HuH-7.5 (cell line): ENCODE data around the gene YWHAH.

Experiments used
- DNase-seq: peaks from one replicate; pipeline ENCODE4 v3.0.0; 2011; ENCODE audit warnings: low spot score

Gene YWHAH

DNA sequence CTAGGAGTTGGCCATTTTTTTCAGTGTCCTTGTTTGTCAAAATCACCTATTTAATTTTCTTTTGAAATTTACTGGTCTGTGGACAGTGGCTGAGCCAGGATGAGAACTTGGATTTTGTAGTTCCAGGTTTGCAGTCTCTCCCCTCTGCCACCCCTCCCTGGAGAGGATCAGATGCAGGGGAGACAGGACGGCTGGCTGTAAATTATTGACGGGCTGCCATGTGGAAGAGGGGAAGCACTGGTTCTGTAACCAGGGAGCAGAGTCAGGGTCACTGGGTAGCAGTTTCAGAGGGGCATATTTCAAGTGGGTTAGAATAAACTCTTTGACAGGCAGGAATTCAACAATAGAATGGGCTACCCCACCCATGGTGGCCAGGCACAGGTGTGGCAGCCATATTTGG lies 20.6 kb upstream of the YWHAH start:
- no peak for DNase-seq

DNA sequence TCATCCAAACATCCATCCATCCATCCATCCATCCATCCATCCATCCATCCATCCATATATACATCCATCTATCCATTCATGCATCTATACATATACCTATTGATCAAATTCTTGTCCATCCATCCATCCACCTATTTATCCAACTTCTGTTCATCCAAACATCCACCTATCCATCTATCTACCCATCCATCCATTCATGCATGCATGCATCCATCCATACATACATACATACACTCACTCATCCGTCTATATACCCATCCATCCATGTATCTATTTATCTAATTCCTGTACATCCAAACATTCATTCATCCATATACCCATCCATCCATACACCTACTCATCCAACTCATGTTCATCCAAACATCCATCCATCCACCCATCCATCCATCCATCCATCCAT lies 19.3 kb upstream of the YWHAH start:
- DNase-seq = no peak

DNA sequence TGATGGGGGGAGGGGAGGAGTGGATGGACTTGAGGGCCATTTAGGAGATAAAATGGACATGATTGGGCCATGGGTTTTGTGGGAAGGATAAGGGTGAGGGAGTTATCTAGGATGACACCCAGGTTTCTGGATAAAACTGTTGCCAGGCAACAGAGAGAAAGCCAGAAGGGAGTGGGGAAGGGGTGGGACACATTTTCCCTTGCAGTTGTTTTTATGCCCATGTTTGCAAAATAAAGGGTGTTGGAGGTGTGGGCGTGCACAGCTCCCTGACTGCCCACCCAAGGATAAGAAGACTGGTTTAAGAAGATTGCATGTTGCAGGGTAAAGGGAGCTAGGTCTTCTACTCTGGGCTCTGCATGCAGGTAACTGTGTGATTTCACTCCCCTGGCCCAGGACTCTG lies 18.3 kb upstream of the YWHAH start:
- DNase-seq = no peak

DNA sequence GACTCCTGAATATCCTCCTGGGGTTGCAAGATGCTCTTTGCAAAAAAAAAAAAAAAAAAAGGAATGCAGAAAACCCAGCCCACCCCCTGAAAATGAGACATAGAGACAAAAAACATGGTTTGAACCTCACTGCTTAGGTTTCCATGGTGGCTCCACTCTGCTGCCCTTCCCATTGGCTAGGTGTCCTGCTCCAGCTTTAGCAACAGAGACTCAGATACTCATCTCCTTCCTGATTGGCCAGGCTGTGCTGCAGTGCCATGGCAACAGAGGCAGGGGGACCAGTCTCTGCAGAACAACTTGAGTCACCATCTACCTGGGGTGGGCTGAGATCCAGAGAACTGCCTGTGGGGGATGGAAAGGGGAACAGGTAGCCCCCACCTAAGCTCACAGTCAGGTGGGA lies 17.4 kb upstream of the YWHAH start:
- no peak for DNase-seq

DNA sequence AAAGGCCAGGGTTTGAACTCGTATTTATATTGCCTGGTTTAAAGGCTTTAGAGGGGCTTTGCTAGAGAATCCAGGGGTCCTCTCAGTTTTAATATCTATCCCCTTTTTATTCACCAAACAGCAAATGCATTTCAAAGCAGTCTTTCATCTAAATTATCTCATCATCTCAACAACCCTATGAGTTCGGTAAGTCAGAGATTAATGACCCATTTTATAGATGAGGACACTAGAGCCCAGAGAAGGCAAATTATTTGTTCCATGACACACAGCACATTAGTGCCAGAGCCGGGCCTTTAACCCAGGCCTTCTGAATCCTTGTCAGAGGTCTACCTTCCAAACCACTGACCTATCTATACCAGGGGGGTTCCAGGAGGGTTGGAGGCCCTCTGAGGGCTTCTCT lies 16.8 kb upstream of the YWHAH start:
- DNase-seq = no peak

DNA sequence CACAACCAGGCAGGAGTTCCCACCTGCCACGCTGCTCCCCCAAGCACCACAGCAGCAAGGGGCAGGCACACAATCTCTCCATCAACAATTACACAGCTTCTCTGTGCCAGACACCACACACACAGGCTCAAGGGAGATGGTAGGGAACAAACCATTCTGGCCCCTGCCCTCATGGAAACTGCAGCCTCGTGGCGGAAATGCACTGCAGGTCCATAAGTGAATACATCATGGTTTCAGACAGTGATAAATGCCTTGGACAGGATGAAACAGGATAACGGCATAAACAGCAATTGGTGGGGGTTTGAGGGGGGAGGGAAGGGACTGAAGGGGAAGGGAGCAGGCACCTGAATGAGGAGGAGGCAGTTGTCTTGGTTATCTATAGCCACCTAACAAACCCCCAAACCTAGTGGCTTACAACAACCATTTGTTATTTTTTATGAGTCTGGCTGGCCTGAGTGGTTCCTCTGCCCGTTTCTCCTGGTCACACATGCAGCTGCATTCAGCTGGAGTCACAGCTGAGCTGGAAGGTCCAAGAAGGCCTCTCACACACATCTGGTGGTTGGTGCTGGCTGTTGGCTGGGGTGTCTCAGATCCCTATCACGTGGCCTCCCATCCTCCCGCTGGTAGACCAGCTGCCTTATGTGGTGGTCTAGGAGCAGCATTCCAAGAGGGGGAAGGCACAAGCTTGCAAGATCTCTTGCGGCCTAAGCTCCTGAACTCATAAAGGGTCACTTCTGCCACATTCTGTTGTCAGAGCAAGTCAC lies 15.0 kb upstream of the YWHAH start:
- DNase-seq = no peak

DNA sequence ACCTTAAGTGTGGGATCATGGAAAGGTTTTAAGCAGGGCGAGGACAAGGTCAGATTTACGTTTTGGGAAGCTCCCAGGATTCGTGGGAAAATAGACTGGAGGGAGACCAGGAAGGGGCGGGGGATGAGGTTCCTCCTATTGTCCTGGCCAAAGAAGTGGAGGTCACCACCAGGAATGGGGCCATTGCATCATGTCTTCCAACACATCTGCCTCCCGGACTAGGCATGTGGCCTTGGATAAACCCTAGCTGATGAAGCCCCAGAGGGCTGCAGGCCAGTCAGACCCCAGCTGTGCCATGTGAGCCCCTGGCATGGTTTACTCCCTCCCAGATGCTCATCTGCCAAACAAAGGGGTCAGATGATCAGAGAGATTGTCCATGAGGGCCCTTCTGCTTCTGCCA lies 11.5 kb upstream of the YWHAH start:
- no peak for DNase-seq

DNA sequence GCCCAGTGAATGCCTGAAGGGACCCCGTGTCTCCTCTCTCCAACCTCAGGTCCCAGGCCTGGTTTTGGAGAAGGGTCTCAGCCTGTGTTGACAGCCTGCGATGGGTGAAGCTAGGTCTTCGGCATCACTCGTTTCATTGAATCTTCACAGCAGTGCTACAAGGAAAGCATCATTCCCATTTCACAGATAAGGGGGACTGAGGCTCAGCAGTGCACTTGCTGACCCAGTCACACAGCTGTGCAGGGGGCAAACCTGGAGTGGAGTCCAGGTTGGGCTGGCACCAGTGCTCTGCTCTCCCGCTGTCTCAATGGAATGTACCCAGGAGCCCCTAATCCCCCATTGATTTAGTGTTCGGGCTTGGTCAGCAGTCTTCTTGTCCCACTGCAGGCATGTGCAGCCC lies 10.9 kb upstream of the YWHAH start:
- DNase-seq = no peak

DNA sequence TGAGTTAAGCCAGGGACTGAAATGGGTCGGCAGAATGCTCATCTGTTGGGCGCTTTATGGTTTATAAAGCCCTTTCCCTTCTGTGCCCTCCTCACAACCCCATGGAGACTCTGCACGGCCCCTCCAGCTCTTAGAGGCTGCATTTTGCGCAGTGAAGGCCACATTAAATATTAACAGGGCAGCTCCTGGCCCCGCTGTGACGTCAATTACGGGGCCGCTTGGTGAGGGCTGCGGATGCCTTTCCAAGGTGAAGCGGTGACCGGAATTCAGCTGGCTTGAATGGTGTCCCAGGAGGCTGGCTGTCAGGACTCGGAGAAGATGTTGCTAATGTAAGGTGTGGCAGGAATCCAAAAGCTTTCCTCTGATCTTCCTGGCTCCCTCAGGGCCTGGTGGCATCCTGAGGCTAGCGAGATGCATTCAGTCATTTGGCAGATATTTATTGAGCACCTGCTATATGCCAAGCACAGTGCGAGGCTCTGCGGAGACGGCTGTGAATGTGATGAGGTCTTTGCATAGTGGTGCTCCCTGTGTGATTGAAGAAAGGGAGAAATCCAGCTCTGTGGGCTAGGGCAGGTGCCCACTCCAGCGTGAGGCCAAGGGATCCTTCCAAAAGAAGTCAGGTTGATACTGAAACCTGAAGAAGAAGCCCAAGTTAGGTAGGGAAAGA lies 10.4 kb upstream of the YWHAH start:
- no peak for DNase-seq

DNA sequence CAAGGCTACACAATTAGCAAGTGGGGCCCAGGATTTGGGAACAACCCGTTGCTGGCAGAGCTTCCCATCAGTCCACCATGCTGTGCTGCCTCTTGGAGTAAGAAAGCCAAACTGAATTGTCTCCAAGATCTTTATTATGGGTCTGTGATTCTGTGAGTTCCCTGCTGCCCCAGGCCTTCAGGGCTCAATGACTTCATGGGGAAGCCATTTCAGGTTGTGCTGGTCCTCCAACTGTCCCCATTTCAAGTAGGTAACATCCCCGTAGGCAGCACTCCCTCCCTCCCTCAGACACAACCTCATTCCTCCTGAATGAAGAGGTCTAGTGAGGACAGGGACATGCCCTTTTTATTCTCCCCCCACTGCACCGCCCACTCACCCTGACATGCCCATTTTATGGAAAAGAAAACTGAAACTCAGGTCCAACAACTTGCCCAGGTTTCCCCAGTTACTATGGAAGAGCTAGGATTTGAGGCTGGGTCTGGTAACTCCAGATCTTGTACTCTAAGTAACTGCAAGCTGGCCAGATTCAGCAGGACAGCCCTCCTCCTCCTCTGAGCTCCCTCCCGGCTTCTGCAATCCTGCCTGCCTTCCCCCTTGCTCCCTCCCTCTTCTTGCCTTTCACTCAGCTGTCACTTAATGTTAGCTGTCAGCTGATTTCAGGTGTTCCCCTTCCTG lies 8.2 kb upstream of the YWHAH start:
- DNase-seq = no peak

DNA sequence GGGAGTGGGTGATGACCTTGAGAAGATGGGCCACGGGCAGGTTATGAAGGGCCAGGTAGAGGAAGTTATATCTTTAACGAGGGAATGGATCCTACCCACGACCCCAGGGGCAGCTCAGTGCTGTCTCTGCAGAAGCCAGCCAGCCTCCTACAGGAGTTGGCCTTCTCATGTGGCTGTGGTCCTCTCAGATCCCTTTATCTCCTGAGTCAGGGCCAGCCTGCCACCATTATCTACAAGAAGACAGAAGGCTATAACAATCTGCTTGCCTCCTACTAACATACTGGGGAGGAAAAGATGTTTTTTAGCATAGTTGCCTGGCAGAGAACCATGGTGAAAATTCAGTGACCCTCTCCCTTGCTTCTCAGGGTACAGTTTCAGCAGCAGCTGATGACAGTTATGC lies 7.0 kb upstream of the YWHAH start:
- no peak for DNase-seq

DNA sequence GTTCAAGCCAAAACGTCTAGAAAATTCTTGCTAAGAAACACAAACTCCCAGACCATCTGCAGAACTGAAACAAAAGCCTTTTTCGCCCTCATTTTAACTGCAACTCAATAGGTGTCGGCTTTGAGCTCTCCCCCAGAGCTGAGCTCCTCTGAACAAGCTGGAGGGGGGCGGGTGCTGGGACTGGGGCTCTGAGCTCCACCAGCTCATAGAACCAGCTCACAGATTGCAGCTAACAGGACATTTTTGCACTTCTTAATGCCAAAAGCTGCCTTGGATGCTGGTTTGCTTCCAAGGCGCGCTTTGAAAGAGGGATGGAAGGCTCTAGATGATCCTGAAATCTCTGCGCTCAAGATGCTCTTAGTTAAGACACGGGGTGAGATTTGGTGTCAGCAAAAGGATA lies 6.0 kb upstream of the YWHAH start:
- no peak for DNase-seq

DNA sequence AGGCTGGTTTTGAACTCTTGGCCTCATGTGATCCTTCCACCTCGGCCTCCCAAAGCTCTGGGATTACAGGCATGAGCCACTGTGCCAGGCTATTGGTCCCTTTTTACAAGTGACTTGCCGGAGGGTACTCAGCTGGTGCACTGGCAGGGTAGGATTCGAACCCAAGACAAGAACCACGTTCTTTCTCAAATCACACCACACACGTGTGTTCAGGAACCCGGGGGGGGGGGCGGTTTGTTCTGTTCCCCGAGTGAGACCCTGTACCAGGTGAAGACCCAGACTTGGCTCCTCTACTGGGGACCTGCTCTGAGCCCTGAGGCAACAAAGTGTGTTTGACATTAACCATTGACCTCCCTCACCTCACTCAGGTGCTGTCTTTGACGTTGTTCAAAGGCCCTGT lies 3.8 kb upstream of the YWHAH start:
- no peak for DNase-seq

DNA sequence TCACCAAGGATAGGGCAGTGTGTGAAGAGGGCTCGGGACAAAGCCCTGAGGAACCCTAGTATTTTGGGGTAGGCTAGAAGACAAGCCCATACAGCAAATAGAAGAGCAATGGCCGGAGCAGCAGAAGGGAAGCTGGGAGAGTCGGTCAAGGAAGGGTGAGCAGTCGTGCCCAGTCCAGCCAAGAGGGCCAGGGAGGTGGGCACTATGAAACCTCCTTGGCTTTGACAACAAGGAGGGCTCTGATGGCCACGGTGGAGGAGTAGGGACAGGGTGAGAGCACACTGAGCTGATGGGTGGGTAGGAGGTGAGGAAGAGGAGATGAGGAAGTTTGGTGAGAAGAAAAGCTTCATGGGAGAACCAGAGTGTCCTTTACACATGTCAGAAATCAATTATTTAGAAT lies 2.2 kb upstream of the YWHAH start:
- no peak for DNase-seq

DNA sequence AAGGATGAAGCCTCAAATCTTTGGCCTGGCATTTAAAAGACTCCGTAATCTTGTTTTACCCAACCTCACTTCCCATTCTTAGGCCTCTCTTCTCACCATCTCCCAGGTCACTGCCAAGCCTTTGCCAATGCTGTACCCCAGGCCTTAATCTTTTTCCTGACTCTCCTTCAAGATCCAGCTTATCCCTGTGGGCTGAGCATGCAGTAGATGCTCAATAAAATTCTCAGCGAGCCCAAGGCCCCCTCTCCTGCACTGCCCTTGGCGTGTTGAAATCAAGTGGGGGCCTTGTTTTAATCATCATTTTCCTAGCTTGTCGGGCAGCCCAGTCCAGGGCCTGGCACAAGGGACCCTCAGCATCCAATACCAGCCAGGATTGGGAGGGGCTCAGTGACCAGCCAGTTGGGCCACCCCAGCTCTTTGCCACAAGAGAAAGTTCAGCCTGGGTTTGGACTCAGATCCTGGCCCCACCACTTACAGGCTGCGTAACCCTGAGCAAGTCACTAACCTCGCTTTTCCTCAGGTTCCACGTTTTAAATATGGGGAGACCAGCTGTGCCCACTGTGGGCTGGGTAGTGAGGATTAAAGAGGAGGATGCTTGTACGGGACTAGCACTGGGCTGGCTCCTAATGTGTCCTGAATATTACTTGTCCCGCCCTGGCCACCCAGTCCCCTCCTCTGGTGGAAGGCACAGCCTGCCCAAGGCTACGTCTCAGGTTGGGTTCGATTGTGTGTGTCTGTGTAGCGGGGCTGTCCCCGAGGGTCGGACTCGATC lies 943 bp upstream of the YWHAH start:
- DNase-seq = no peak

DNA sequence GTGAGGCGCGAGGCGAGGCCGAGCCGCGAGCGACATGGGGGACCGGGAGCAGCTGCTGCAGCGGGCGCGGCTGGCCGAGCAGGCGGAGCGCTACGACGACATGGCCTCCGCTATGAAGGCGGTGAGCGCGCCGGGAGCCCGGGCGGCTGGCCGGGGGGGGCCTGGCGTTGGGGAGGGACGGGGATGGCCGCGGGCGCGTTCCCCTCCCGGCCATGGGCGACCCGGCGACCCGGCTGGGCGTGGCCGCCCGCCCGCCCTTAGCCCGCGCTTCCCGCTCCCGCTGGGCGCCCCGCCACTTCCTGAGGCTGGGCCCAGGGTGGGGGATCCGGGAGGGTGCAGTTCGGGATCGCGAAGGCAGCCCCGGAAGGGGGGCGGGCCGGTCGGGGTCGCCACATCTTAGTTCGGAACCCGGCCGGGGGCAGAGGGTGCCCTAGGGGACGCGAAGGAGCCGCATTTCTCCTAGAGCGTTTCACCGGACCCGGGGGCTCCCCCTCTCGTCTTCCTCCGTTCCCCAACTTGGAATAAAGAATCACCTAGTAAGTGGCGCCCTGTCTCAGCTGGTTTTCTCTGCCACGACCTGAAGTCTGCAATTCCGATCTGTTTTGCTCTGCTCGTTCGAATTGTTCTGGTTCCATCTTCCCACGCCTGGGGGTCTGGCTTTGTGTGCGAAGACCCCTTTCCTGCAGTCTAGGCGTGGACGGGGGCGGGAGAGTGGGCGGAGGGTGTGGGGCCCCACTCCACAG lies 536 bp downstream of the YWHAH start:
- peak; percentile 37 for DNase-seq

DNA sequence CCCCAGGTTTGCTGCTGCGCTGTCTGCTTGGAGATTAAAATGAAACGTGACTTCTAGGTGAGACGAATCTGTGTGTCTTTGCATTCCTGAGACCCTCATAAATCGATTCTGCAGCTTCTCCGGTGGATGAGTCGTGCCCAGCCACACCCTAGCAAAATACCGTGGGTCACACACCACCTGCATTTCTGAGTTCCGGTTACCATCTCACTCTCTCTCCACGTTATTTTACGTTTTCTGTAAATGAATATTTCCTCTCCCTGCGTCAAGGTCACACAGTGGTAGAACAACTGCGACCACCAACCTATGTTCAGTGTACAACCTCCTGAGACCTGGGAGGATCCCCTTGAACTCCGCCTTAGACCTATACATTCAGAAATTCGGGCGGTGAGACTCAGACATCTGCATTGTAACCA lies 1.1 kb downstream of the YWHAH start:
- DNase-seq = no peak

DNA sequence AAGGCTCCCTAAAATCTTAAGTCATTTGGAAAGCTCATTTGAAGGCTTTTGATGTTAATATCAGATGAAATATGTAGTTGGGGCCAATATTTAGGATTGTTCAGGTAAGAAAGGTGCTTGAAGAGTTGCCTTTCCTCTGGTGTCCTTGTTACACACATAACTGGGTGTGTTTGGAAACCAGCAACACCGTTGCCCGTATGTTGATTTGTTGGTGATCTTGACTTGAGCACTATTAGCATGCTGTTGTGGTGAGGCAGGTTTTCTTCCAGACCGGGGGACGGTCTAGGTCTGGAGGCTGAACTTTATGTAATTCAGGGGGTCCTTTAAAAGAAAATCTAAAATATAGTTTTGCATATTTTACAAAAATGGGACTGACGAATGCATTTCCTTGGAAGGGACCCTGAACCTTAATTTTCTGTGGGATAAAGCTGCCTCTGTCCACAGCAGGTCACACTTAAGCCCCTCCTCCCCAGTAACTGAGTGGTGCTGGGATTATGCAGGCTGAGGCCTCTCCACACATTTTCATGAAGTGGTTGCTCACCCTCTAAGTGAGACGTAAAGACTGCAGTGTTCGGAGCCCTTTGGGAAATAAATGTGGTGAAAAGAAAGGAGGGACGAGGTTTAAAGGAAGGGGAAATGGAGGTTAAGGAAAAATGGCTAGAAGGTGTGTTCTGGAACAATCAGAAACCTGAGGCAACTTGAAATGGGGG lies 1.8 kb downstream of the YWHAH start:
- no peak for DNase-seq

DNA sequence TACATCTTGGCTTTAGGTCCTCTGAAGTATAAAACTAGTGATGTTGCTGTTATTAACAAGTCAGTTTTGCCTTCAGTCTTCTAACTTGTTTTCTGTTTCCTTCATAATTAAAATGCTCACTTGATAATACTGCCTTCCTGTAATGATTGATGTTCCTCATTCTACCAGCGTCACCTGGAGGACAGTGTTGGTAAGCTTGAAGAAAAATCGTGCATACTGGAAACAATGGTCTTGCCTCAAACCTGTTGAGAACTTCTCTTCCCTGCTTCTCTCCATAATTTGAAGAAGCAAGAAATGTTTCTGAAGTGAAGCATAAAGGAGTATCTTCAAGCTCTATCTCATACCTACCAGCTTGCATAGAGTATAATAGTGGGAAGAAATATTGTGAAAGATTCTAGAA lies 3.0 kb downstream of the YWHAH start:
- no peak for DNase-seq

DNA sequence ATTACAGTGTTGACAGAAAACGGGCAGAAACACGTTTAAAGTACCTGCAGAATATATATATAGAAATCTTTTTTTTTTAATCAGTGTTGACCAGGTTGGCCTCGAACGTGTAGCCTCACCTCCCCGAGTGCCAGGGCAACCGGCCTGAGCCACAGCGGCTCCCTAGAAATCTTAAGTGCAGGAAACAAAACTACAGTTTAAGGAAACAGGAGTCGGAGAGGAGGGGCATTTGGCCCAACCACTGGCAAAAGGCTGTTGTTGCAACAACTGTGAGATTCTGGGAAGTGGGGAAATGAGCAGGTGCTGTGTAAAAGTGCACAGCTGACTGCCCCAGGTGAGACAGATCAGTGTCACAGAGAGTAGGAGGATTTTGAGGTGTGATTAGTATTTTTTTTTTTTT lies 3.7 kb downstream of the YWHAH start:
- DNase-seq = no peak

DNA sequence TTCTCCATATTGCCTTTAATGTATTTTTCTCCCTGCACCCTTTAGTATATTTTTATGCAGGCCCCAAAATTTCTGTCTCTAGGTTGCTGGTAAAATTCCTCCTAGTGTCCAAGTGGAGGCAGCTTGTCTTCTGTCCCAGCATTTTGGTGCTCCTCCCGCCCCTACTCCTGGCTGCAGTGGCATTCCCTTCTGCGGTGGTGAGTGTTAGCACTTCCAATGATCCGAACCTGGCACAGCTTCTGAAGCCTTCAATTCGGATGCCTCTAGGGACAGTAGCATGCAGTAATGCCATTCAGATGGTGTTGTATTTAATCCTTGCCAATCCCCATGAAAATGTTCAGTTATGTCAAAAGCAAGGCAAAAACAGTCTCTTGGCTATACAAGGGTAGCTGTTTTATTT lies 5.9 kb downstream of the YWHAH start:
- no peak for DNase-seq
